ENCODE data around the gene CARD9.

Gene CARD9

DNA sequence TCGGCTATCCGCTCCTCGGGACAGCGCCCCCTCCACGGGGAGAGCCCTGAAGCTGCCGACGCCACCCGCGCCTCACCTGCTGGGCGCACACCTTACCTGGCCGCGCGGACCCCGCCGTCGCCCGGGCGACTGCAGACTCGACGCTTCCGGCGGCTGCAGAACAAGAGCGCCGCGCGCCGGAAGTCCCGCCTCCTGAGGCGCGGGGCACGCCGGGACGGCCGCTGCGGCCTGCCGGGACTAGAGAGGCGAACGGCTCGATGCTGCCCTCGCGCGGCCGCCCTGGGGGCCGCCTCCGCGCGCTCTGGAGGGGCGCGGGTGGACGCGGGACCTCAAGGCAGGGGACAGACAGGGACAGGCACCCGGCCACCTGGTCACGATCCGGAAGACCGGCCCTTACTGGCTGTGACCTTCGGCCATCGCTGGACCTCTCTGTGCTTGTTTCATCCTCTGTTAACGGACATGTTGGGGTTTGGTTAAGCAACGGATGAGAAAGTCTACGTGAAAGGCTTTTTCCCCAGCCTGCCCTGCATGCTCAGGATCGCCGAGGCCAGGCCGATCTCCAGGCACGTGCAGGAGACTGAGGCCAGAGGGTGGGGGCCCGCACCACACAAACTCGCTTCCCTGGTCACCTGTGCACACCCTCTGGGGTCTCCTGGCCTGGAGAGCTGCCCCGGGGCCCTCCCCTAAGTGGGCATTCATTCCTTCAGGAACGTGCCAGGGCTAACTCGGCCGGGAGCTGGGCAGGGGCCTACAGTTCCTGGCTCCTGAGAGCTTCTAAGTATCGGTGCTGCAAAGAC, 26.8 kb upstream of the CARD9 start, which contains the start of gene SNAPC4:
Gene SNAPC4 (minus strand): TSS at position 133 of the 797 bp plus-strand sequence. CDS start 1,742 bp downstream, outside the sequence.
- peak; percentile 90 for DNase-seq

DNA sequence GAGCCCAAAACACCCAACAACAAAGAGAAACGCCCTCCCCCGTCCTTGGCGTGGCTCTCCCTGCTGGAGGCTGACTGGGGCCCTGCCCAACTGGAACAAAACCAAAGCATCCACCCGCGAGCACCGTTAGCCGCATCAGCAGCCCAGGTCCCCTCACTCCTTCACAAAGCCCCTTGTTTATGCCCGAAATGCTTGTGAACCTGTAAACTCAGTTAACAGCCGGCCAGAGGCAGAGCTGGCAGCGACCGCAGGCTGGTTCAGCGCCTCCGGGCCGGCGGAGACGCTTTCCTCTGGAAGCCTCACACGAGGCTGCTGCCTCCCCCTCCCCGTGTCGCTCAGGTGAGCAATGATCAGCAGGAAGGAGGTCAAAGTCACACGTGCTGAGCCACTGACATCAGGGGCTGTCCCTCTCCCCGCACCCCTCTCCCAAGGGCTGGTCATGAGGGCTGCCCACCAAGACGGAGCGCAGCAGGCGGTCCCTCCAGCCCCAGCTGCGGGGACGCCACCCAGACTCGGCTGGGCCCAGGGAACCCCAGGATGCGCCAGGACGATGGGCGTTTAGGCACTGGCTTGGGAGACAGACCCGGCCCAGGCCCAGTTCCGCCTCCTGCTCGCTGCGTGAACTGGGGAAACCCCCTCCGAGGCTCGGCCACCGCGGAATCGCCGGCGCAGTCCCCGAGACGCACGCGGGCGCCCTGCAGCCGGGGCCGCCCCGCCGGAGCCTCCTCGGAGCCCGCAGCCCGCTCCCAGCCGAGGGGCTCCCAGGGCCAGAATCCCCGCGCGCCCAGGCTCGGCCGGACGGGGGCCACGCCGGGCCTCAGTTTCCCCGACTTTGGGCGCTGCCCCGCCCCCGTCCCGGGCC, 25.9 kb upstream of the CARD9 start:
- peak; percentile 16 for DNase-seq

DNA sequence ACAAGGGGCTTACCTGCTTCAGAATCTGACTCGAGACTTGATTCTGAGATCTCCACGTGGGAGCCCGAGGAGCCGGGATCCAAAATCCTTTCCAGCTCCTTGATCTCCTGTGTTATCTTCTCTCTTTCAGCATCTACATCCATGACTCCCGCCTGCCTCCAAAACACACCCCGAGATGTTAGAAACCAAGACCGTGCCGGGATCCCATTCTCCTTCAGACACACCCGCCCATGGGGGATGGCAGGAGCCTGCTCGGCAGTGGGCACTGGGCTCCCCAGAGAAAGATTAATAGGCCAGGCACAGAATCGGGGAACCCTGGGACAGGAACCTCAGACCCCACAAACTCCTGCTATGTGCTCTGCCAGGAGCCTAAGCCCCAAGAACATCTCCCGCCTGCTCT, 24.8 kb upstream of the CARD9 start:
- DNase-seq = no peak

DNA sequence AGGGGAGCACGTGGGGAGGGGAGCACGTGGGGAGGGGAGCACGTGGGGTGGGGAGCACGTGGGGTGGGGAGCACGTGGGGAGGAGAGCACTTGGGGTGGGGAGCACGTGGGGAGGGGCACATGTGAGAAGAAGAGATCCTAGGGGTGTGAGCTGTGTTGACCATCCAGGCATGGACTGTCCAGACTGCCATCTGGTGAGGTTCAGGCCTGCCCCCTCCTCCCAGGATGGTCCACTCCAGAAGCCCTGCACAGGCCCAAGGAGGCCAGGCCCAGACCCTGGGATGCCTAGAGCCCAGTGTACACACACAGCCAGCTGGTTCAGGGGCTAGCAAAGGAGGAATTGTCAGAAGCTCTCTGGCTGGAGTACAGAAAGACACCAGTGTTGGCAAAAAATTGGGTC, 24.2 kb upstream of the CARD9 start:
- no peak for DNase-seq

DNA sequence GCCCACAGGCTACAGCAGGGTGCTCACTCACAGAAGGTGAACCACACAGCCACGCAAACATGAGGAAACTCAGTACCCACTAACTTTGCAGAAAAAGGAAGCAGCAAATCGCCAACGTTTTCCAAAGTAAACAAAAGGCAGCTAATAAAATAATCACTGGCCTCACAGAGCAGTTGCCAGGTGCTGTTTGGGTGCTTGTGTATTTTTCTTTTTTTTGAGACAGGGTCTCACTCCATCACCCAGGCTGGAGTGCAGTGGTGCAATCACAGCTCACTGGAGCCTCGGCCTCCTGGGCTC, 22.7 kb upstream of the CARD9 start:
- DNase-seq = no peak

DNA sequence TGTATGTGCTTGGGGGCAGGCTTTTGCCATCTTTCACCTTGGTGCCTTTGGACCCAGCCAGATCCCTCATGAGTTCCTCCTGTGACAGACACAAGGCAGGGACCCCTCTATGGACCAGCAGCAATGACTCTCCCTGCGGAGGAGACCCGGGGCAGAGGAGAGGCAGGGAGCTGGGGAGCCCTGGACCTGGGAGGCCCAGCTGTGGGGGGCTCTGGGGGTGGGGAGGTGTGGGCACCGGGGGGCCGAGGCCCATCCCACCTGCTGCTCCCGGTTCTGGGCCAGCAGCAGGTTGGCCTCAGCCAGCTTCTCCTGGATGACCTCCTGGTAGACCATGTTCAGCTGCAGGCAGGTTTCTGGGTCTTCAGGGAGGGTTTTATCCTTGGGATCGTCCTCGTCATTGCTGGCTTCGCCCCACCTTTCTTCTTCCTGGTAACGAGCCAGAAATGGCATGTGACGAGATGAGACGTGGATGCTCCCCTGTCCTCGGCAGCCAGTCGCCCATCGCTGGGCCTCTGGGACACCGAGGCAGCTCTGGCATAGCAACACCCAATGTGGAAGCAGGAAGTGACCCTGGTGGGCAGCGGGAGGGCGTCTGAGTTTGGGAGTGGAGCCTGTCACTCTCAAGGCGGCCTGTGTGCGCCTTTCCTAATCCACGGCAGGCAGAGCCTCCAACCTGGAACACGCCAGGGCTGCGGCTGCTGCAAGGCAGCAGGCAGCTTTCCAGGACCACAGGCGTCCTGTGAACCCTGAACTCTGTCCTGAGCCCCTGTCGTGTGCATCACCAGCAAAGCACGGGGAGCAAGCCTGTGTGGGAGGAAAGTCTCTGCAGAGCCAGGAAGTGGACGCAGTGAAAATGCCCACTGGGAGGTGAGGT, 22.1 kb upstream of the CARD9 start:
- DNase-seq = no peak

DNA sequence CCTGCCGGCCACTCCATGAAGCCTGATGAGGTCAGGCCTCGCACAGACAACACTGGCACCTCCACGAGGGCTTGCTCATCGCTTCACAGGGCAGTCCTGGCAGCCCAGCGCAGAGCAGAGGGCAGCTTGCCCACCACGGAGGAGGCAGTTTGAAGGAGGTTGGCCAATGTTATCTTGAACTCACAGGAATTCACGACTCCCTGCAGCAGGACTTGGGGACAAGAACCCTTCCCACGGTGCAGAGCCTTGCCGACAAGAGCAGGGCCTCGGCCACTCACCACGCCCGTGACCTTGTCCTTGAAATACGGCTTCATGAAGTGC, 21.5 kb upstream of the CARD9 start:
- no peak for DNase-seq

DNA sequence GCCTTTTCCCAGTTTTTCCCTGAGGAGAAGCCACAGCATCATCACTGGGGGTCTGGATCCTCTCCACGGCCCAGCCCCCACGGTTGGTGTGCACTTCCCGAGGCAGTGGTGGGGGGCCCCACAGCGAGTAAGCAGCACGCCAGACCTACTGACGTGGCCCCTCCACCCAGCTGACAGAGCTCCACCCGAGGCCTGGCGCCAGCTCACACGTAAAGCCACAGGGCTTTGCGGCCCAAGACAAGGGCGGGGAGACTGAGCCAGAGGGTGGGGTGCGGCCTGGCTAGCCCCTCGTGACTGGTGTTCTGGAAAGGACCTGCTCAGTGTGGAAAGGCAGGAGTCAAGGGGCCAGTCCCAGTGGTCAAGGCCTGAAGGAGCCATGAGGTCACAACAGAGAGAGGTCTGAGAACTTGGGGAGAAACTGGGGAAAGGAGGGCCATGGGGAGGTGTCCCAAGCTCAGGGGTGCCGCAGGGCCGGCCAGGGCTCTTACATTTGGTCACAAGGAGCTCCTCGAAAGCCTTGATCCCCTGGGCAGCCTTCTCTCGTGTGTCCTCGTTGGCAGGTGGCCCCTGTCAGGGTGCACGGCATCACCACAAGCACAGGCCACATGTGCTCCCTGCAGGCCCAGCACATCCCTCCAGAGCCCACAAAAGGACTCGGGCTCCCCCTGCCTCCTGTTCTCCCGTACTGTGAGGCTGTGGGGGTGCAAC, 21.0 kb upstream of the CARD9 start:
- DNase-seq = no peak

DNA sequence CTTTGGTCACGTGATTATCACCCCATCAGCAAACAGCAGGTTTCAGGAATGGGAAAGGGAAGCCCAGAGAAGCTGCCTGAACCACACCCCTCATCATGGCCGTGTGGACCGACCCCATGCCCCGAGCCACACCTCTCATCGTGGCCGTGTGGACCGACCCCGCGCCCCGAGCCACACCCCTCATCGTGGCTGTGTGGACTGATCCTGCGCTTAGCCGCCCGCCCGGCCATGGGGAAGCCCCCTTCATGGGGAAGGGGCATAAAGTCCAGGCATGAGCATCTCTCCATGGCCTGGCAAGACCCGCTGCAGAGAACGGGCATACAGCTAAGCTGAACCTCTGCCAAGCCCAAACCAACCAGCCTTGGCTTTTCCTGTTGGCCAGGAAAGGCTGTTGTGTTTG, 20.1 kb upstream of the CARD9 start:
- no peak for DNase-seq

DNA sequence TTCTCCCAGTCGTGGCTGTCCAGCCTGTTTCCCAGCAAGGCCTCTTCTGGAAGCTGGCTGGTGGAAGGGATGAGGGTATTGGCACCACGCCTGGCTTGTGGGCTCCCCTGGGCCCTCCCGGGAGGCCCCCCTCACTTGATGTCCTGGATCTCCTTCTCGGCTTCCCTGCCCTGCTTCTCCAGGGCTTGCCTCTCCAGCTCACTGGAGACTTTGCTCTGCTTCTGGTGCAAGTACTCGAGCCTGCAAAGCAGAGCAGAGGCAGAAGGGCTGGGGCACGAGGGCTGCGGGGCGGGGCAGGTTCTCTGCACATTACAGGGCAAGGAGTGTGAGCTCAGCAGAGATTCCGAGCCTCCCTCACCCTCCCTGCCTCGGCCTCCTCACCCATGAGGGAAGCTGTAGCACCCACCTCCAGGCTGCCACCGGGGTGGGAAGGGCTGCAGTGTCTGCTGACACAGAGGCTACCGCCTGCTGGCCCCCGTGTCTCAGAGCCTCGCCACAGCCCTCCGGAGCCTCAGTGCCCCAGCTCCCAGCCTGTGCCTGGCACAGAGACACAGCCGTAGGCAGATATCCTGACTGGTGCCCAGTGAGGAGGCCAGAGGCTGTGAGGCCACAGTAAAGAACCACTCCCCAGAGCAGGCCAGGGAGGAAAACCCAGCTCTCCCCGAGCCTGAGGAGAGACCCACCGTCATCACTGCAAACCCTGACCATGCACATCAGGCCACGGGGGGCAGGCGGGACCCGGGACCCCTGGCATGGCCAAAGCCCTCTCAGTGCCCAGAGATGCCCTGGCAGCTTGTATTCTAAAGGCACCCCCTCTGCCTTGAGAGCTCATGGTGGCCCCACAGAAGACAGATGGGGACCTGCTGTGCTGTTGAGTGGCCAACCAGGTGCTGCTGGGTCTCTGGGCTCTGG, 19.3 kb upstream of the CARD9 start:
- no peak for DNase-seq

DNA sequence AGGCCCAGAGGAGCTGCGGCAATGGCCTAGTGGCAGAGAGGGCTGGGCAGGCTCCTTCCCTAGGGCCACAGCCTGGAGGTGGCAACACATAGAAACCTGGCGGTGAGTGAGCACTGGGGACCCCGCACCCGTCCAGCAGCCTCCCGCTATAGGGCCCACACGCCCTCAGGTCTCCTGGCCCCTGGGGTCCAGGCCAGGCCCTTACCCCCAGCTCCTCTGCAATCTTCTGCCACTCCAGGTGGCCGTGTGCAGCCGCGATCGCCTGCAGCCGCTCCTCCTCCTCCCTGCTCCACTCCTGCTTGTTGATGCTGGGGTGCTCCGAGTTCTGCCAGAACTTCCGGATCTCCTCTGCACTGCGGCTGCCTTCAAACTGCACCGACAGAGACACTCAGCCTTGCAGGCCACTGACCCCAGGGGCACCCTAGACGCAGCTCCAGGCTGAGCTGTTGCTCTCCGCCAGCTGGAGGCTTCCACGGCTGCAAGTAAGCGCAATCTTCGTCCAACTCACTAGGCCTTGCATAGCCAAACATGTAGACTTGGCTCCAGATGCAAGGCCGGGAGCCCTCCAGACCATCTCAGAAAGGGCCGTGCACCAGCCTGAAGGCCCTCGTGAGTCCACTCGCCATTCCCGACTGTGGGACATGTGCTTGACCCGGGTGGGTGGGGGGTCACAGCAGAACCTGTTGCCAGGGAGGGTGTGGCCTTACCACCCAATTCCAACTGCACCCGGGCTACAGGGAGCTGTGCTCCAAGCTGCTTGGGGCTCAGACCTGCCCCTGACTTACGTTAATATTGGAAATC, 18.5 kb upstream of the CARD9 start:
- no peak for DNase-seq

DNA sequence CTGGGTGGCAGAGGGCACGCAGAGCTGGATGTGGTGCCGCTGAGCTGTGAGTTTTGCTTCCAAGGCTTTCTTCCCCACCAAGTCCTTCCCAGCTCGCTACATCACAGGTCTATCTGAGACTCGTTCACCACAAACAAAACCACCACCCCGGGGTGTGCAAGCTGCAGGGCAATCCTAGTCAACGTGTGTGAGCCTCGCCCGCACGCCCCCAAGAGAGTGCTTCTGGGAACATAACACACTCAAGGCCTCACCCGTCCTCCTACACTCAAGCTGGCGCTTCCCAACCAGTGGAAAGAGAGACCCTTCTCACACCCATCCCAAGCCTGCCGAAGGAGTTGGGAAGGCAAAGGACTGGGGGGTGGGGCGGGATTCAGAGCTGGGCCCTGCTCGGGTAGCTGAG, 15.9 kb upstream of the CARD9 start:
- DNase-seq = no peak

DNA sequence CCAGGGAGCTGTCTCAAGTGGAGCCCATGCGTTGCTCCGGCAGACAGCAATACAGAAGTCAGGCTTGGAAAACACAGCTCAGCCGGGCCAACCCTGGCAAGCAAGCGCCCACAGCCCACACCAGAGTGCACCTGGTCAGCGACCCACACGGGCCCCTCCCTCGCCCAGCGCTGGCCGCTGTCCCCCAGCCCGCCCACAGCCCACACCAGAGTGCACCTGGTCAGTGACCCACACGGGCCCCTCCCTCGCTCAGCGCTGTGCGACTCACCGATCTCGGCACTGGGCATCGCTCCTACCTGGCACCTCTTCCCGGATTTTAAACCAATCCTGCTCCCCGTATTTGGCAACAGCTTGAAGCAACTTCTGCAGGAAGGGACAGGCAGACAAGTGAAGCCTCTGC, 13.7 kb upstream of the CARD9 start:
- DNase-seq = no peak

DNA sequence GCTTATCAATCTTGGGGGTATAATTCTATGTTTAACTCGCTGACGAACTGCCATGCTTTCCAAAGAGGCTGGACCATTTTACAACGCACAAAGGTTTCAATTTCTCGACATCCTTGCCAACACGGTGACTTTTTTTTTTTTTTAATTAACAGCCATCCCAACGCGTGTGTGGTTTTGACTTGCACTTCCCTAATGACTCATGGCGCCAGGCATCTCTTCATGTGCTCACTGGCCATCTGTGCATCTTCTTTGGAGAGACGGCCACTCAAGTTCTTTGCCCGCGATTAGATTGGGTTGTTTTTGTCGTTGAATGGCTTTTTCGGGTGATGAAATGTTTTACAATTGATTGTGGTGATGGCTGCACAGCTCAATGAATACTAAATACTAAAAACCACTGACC, 12.5 kb upstream of the CARD9 start:
- DNase-seq = no peak

DNA sequence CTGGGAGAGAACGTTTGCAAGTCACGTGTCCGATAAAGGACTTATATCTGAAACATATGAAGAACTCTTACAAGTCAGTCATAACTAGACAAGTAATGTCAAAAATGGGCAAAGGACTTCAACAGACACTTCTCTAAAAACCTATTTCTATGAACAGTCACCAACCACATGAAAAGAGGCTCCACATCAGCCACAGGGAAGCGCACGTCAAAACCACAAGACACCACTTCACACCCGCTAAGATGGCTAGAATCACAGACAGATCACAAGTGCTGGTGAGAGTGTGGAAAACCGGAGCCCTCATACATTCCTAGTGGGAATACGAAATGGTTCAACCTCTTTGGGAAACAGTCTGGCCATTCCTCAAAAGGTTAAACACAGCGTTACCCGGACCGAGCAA, 11.5 kb upstream of the CARD9 start:
- DNase-seq = no peak

DNA sequence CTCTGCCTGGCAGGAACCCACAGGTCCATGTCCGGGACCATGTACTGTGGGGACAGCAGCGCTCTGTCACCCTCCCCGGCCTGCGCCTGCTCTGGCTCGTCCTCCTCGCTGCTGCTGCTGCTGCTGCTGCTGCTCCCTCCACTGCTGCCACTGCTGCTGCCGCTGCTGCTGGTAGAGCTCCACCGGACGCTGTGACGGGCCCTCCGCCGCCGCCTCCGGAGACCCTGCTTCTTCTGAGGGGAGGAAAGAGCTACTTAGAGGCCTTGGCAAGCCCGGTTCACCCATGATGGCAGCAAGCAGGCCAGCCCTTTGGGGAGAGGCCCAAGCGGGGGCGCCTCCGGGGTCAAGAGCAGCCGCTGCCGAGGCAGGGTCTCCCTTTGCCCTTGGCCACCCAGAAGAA, 10.0 kb upstream of the CARD9 start:
- DNase-seq = no peak

DNA sequence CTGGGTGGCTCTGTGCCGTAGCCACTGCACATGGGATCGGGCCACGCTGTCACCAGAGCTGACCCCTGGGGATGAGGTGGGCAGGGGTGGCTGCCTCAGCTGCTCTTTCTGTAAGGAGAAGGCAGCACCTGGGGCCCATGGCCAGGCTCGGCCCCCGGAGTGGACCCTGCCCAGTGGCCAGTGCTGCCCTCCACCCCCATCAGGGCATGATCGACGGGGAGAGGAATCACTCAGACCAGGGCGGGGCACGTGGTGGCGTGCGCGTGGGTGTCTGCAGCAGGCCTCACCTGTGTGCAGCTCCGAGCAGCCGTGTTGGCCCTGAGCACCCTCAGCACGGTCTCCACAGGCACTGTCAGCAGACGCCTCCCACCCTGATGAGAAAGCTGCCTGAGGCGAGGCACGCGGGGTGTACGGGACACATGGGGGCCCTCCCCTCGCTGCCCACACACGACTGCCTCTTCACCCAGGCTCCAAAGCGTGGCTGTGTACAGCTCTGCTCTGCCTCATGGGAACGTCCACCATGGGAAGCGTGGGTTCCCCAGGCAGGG, 8.6 kb upstream of the CARD9 start:
- DNase-seq = no peak

DNA sequence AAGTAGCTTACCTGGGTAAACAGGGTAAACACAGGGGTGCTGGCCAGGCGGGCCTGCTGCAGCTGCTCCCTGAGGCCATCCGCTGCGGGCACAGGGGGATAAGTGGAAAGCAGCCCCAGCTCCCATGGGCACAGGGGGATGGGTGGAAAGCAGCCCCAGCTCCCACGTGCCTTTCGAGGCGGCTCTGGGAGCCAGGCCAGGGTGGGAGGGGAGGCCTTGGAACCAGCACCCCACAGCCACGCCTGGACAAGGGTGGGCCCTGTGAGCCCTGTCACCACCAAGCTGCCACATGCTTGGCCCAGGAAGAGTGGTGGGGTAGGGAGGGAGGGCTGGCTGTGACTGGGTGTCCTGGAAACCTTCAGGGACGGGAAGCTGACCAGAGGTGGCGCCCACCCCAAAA, 7.8 kb upstream of the CARD9 start:
- no peak for DNase-seq

DNA sequence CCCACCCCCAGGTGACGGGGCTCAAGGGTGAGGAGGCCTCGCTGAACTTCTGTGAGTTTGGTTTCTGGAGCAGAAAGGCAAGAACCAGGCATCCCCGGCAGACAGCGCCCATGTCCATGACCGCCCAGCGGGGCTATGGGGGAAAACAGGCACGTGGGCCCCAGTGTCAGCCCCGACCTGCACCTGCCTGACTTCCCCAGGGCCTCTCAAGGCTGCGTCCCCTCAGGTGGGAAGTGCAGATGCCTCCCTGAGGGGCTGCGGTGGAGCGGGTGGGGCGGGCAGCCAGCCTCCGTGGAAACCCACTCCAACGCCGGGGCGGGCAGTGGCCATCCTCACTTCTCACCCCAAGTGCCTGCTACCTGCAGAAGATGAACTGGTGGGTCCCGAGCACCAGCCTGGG, 6.9 kb upstream of the CARD9 start:
- DNase-seq = no peak

DNA sequence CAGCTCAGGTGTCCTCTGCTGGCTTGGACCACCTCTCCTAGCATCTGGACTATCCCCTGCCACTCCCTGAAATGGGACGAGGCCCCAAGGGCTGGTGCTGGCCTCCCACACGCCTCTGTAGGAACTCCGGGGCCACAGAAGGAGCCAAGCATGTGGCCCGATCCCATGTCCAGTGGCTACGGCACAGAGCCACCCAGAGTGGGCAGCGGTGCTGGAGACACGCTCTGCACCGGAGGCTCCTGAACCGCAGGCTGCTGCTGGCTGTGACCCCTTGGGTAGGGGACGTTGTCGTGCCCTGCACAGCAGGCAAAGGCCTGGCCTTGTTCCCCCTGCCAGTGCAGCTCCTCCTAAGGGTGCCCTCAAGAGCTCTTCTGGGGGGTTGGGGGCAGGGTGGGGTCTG, 6.4 kb upstream of the CARD9 start:
- no peak for DNase-seq

DNA sequence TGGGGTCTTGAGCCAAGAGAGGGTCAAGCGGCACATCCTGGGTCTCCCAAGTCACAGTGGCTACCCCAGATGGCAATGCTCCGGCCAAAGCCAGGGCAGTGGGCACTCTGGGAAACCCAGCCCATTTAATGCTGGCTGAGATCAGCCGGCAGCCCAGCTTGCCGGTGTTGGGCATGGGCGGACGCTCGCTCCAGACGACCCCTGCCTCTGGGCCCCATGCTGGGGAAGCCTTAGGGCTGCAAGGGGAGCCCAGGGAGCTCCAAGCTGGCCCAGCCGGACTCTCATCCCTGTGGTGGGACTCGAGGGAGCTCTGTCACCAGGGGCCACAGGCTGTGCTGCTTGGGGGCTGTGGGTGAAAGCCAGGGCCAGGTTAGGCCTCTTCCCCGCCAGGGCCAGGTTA, 5.9 kb upstream of the CARD9 start:
- DNase-seq = no peak
